IgD-negative memory B cell (primary cell): ENCODE data around the gene ARHGEF4. TPM values are rescaled to one million over a fixed set of nuclear protein-coding genes. Genes with fewer than 3 reads are reported as not detected.

Source experiments
- H3K27ac Mint-ChIP-seq, 3 donors: one replicate each; pipeline ENCODE4 v1.8.0; 2020 to 2022; ENCODE audit warnings: mild to moderate bottlenecking in 3 of 3, mixed read lengths in 3 of 3, moderate library complexity in 1 of 3
- H3K27me3 Mint-ChIP-seq: one replicate; pipeline ENCODE4 v1.8.0; 2021; ENCODE audit warnings: mixed read lengths
- H3K36me3 Mint-ChIP-seq: one replicate; pipeline ENCODE4 v1.8.0; 2020; ENCODE audit warnings: mild to moderate bottlenecking, mixed read lengths
- H3K4me1 Mint-ChIP-seq, 3 donors: one replicate each; pipeline ENCODE4 v1.8.0; 2020 to 2022; ENCODE audit warnings: mixed read lengths in 3 of 3, mild to moderate bottlenecking in 1 of 3
- H3K4me3 Mint-ChIP-seq, 4 donors: one replicate each; pipeline ENCODE4 v1.8.0; 2020 to 2022; ENCODE audit warnings: mild to moderate bottlenecking in 4 of 4, mixed read lengths in 4 of 4, moderate library complexity in 3 of 4
- H3K9me3 Mint-ChIP-seq, 3 donors: one replicate each; pipeline ENCODE4 v1.8.0; 2020 to 2021; ENCODE audit warnings: mixed read lengths in 3 of 3, mild to moderate bottlenecking in 1 of 3
- polyA plus RNA-seq: library from polyadenylated mRNA; unstranded; fragments of 300-500 nt; fragmentation: Illumina TruSeq; gene quantifications from one replicate; pipeline ENCODE4 v1.2.3, GENCODE V29; 2021

ARHGEF4 gene
- polyA plus RNA-seq, 1 donor from 2014 or later: 0.24 TPM

- Mint-ChIP-seq H3K36me3 (no peaks in the 10 kb centered on the region), H3K9me3 (no peaks in the 10 kb centered on the region), H3K27me3 (peaks cover 7% of the 10 kb centered on the region)
Observed at GRCh38 chr2:130849896-130850787, 13.4 kb downstream of the ARHGEF4 start.

GRCh38 chr2:130850788-130851623 is 14.3 kb downstream of the ARHGEF4 start:
- Mint-ChIP-seq H3K27me3 (peaks cover 8% of the 10 kb centered on the region), H3K4me1 (peaks cover 0 to 3% (median 2%) of the 10 kb centered on the region in 3 donors), H3K27ac (no peak overlapping the region), H3K9me3 (peaks cover 0 to 5% (median 4%) of the 10 kb centered on the region in 3 donors), H3K4me3 (no peak overlapping the region), H3K36me3 (no peaks in the 10 kb centered on the region)

More at GRCh38 chr2:130849896-130850787, 13.4 kb downstream of the ARHGEF4 start:
- Mint-ChIP-seq H3K4me1 (peaks cover 0 to 3% (median 2%) of the 10 kb centered on the region in 3 donors), H3K4me3 (no peak overlapping the region), H3K27ac (peak overlapping the region in 1 of 3 donors; percentile 57)

GRCh38 chr2:130851624-130852382 is 15.1 kb downstream of the ARHGEF4 start:
- Mint-ChIP-seq H3K4me1 (peaks cover 0 to 3% (median 2%) of the 10 kb centered on the region in 3 donors), H3K9me3 (peaks cover 0 to 8% (median 4%) of the 10 kb centered on the region in 3 donors), H3K36me3 (no peaks in the 10 kb centered on the region), H3K27me3 (peaks cover 9% of the 10 kb centered on the region), H3K27ac (no peak overlapping the region), H3K4me3 (no peak overlapping the region)

GRCh38 chr2:130852521-130853115 is 15.9 kb downstream of the ARHGEF4 start:
- Mint-ChIP-seq H3K36me3 (no peaks in the 10 kb centered on the region), H3K27ac (no peak overlapping the region), H3K27me3 (peaks cover 9% of the 10 kb centered on the region), H3K4me3 (no peak overlapping the region), H3K9me3 (peaks cover 0 to 8% (median 4%) of the 10 kb centered on the region in 3 donors), H3K4me1 (peaks cover 0 to 3% (median 2%) of the 10 kb centered on the region in 3 donors)

GRCh38 chr2:130853391-130853790 is 16.7 kb downstream of the ARHGEF4 start:
- Mint-ChIP-seq H3K27me3 (peaks cover 9% of the 10 kb centered on the region), H3K27ac (no peak overlapping the region)

GRCh38 chr2:130854301-130854700 is 17.6 kb downstream of the ARHGEF4 start:
- Mint-ChIP-seq H3K9me3 (peaks cover 0 to 8% (median 4%) of the 10 kb centered on the region in 3 donors), H3K4me3 (no peak overlapping the region), H3K4me1 (peaks cover 0 to 3% (median 2%) of the 10 kb centered on the region in 3 donors), H3K27ac (no peak overlapping the region), H3K36me3 (no peaks in the 10 kb centered on the region), H3K27me3 (peaks cover 9% of the 10 kb centered on the region)

More at GRCh38 chr2:130853391-130853790, 16.7 kb downstream of the ARHGEF4 start:
- no peaks in the 10 kb centered on the region for H3K36me3 Mint-ChIP-seq
- peaks cover 0 to 8% (median 4%) of the 10 kb centered on the region in 3 donors for H3K9me3 Mint-ChIP-seq
- no peak overlapping the region for H3K4me3 Mint-ChIP-seq
- peaks cover 0 to 3% (median 2%) of the 10 kb centered on the region in 3 donors for H3K4me1 Mint-ChIP-seq

GRCh38 chr2:130864830-130865800 is 28.4 kb downstream of the ARHGEF4 start:
- H3K27ac Mint-ChIP-seq: no peak overlapping the region
- H3K27me3 Mint-ChIP-seq: no peaks in the 10 kb centered on the region
- H3K4me1 Mint-ChIP-seq: no peaks in the 10 kb centered on the region
- H3K9me3 Mint-ChIP-seq: no peaks in the 10 kb centered on the region
- H3K4me3 Mint-ChIP-seq: no peak overlapping the region
- no peaks in the 10 kb centered on the region for H3K36me3 Mint-ChIP-seq

GRCh38 chr2:130869441-130870160 is 32.9 kb downstream of the ARHGEF4 start:
- H3K27ac Mint-ChIP-seq: no peak overlapping the region
- H3K9me3 Mint-ChIP-seq: no peaks in the 10 kb centered on the region
- H3K4me1 Mint-ChIP-seq: peaks cover 0 to 3% (median 0%) of the 10 kb centered on the region in 3 donors
- no peak overlapping the region for H3K4me3 Mint-ChIP-seq
- no peaks in the 10 kb centered on the region for H3K27me3 Mint-ChIP-seq
- no peaks in the 10 kb centered on the region for H3K36me3 Mint-ChIP-seq

- no peaks in the 10 kb centered on the region for H3K27me3 Mint-ChIP-seq
- H3K4me1 Mint-ChIP-seq: peaks cover 0 to 3% (median 0%) of the 10 kb centered on the region in 3 donors
- no peak overlapping the region for H3K27ac Mint-ChIP-seq
- no peaks in the 10 kb centered on the region for H3K36me3 Mint-ChIP-seq
- H3K9me3 Mint-ChIP-seq: no peaks in the 10 kb centered on the region
- no peak overlapping the region for H3K4me3 Mint-ChIP-seq
Observed at GRCh38 chr2:130870161-130870485, 33.4 kb downstream of the ARHGEF4 start.

- H3K27me3 Mint-ChIP-seq: no peaks in the 10 kb centered on the region
- no peaks in the 10 kb centered on the region for H3K36me3 Mint-ChIP-seq
- peaks cover 0 to 3% (median 0%) of the 10 kb centered on the region in 3 donors for H3K4me1 Mint-ChIP-seq
- H3K4me3 Mint-ChIP-seq: no peak overlapping the region
- H3K27ac Mint-ChIP-seq: no peak overlapping the region
- H3K9me3 Mint-ChIP-seq: no peaks in the 10 kb centered on the region
Observed at GRCh38 chr2:130870779-130871178, 34.1 kb downstream of the ARHGEF4 start.

- Mint-ChIP-seq H3K27me3 (no peaks in the 10 kb centered on the region), H3K36me3 (no peaks in the 10 kb centered on the region), H3K9me3 (no peaks in the 10 kb centered on the region), H3K4me3 (no peak overlapping the region), H3K27ac (peak overlapping the region in 1 of 3 donors; percentile 62), H3K4me1 (peaks cover 0 to 3% (median 0%) of the 10 kb centered on the region in 3 donors)
Observed at GRCh38 chr2:130871843-130872740, 35.4 kb downstream of the ARHGEF4 start.

GRCh38 chr2:130872741-130873125 is 36.0 kb downstream of the ARHGEF4 start:
- H3K9me3 Mint-ChIP-seq: no peaks in the 10 kb centered on the region
- no peaks in the 10 kb centered on the region for H3K36me3 Mint-ChIP-seq
- peaks cover 2% of the 10 kb centered on the region for H3K27me3 Mint-ChIP-seq
- no peak overlapping the region for H3K4me3 Mint-ChIP-seq
- H3K27ac Mint-ChIP-seq: no peak overlapping the region
- peaks cover 0 to 3% (median 0%) of the 10 kb centered on the region in 3 donors for H3K4me1 Mint-ChIP-seq
